Stomach (tissue), 9 donors: Measurements from ENCODE around the gene ITPR1. TPM values are rescaled to one million over a fixed set of nuclear protein-coding genes. Genes with fewer than 3 reads are reported as not detected.

Source experiments
- DNase-seq, 2 donors: peaks; one replicate each; pipeline versions ENCODE4 v3.0.0 to v3.0.0-alpha.2; 2013 to 2019
- H3K27ac ChIP-seq, 5 donors: fragments of 200-600 bp in 4 of 5; sonication (generic) in 4 of 5; one replicate each; pipeline ENCODE4 v1.5.1; 2013 to 2019; ENCODE audit warnings: mild to moderate bottlenecking in 1 of 5, moderate library complexity in 1 of 5
- H3K27me3 ChIP-seq, 3 donors: fragments of 200-600 bp; sonication (generic); one replicate each; pipeline ENCODE4 v1.5.1; 2017 to 2019; ENCODE audit warnings: mixed run types in 1 of 3
- H3K36me3 ChIP-seq, 4 donors: fragments of 200-600 bp; sonication (generic); 1 replicate in 3 of 4; 2 replicates in 1 of 4; pipeline ENCODE4 v1.5.1; 2016 to 2019
- H3K4me1 ChIP-seq, 4 donors: fragments of 200-600 bp; sonication (generic); one replicate each; pipeline ENCODE4 v1.5.1; 2016 to 2019
- H3K4me3 ChIP-seq, 4 donors: fragments of 200-600 bp; sonication (generic) in 3 of 4; one replicate each; pipeline ENCODE4 v1.5.1; 2016 to 2019; ENCODE audit warnings: mild to moderate bottlenecking in 1 of 4
- H3K9me3 ChIP-seq, 4 donors: fragments of 200-600 bp; sonication (generic); one replicate each; pipeline ENCODE4 v1.5.1; 2016 to 2019
- CTCF ChIP-seq, 7 experiments: fragments of 450-650 bp in 4 of 7; fragments of 200-600 bp in 3 of 7; sonication (generic) in 3 of 7; IDR thresholded peaks; one replicate each; pipeline ENCODE4 v1.5.1; 2016 to 2019; ENCODE audit warnings: antibody characterized with exemption in 7 of 7, control low read depth in 2 of 7, mild to moderate bottlenecking in 1 of 7
- EP300 ChIP-seq: sonication (generic); formaldehyde crosslinking; IDR thresholded peaks from one replicate; pipeline ENCODE4 v1.6.1; 2017; ENCODE audit warnings: antibody characterized with exemption
- POLR2A ChIP-seq, 4 donors: fragments of 450-650 bp; IDR thresholded peaks; one replicate each; pipeline ENCODE4 v1.6.1; 2016; ENCODE audit warnings: antibody characterized with exemption in 4 of 4, control low read depth in 2 of 4, mild to moderate bottlenecking in 1 of 4, moderate library complexity in 1 of 4
- POLR2AphosphoS5 ChIP-seq, 3 donors: sonication (generic); formaldehyde crosslinking; IDR thresholded peaks; one replicate each; pipeline ENCODE4 v1.6.1; 2016; ENCODE audit warnings: antibody characterized with exemption in 3 of 3
- WGBS, 5 donors: extraction: QIAGEN DNeasy Blood & Tissue Kit in 3 of 5; methylation state at CpG; one replicate each; pipeline versions ENCODE4 v1.1.5 to v1.1.7; 2013 to 2018; 5-methylcytosine and 5-hydroxymethylcytosine counted together
- intact Hi-C: fragments of 100-400 bp; cut with DNase I; formaldehyde crosslinking; loops from one replicate; pipeline ENCODE4 v1.15.1; 2023; ENCODE audit warnings: low total_unique reads
- polyA plus RNA-seq, 3 donors: library from polyadenylated mRNA; stranded (reverse); fragments of 200-250 nt; gene quantifications; one replicate each; pipeline ENCODE4 v1.2.3, GENCODE V29; 2013
- total RNA-seq, 5 donors: library from RNA; depleted of rRNA; stranded (reverse); fragments of >200 nt; gene quantifications; one replicate each; pipeline versions ENCODE4 v1.1.0 to v1.2.3, GENCODE V29; 2014 to 2016
- donor health status: healthy with polysubstance abuse.
- donor health status: Bipolar disorder and iron deficiency.
- donor health status: healthy.

The ITPR1 gene
- total and polyA plus RNA-seq, 8 donors = 6.6 to 192 (median 32.9) TPM

- Histone ChIP-seq H3K9me3 (peaks cover 0 to 8% (median 2%) of the 10 kb centered on the region in 4 donors), H3K36me3 (peaks cover 11 to 72% (median 64%) of the 10 kb centered on the region in 4 donors), H3K4me3 (no peak overlapping the region), H3K4me1 (peaks cover 0 to 16% (median 0%) of the 10 kb centered on the region in 4 donors), H3K27ac (peak overlapping the region in 4 of 5 donors; percentile 3 to 52 (median 22)), H3K27me3 (no peaks in the 10 kb centered on the region)
- TF ChIP-seq POLR2A (IDR thresholded peaks at IDR 0.05) (no peak), EP300 (no peak), CTCF (IDR thresholded peaks at IDR 0.05) (no peak), POLR2AphosphoS5 (IDR thresholded peaks at IDR 0.05) (peak in 1 of 3 donors; percentile 4)
- WGBS, 5 donors = 70 to 88% (median 82%) methylated on average over 20 of the region's 20 CpGs
- peak in 1 of 2 donors; percentile 28 for DNase-seq
- intact Hi-C loops = no loop called here
Measured at GRCh38 chr3:4814305-4814903, 321.3 kb downstream of the ITPR1 start.

- no peak for DNase-seq
- H3K4me3 ChIP-seq = no peak overlapping the region
- TF ChIP-seq POLR2A (IDR thresholded peaks at IDR 0.05) (no peak), CTCF (IDR thresholded peaks at IDR 0.05) (no peak), POLR2AphosphoS5 (IDR thresholded peaks at IDR 0.05) (no peak), EP300 (no peak)
- WGBS, 5 donors = 92 to 96% (median 95%) methylated on average over 13 of the region's 13 CpGs
- peaks cover 11 to 79% (median 68%) of the 10 kb centered on the region in 4 donors for H3K36me3 ChIP-seq
- intact Hi-C loops = no loop called here
- no peaks in the 10 kb centered on the region for H3K27me3 ChIP-seq
- peak overlapping the region in 3 of 5 donors; percentile 3 to 52 (median 19) for H3K27ac ChIP-seq
- H3K4me1 ChIP-seq = peaks cover 0 to 16% (median 0%) of the 10 kb centered on the region in 4 donors
- peaks cover 0 to 8% (median 2%) of the 10 kb centered on the region in 4 donors for H3K9me3 ChIP-seq
Measured at GRCh38 chr3:4814904-4815574, 321.9 kb downstream of the ITPR1 start.

- H3K36me3 ChIP-seq = peaks cover 11 to 90% (median 80%) of the 10 kb centered on the region in 4 donors
- no peak for DNase-seq
- H3K27me3 ChIP-seq = no peaks in the 10 kb centered on the region
- no peak overlapping the region for H3K27ac ChIP-seq
- intact Hi-C loops = no loop called here
- peaks cover 0 to 8% (median 2%) of the 10 kb centered on the region in 4 donors for H3K9me3 ChIP-seq
- no peak overlapping the region for H3K4me3 ChIP-seq
- TF ChIP-seq POLR2A (IDR thresholded peaks at IDR 0.05) (no peak), EP300 (no peak), CTCF (IDR thresholded peaks at IDR 0.05) (no peak), POLR2AphosphoS5 (IDR thresholded peaks at IDR 0.05) (no peak)
- peaks cover 0 to 16% (median 0%) of the 10 kb centered on the region in 4 donors for H3K4me1 ChIP-seq
- WGBS, 5 donors = 94 to 98% (median 98%) methylated on average over 7 of the region's 7 CpGs
Measured at GRCh38 chr3:4816306-4816705, 323.2 kb downstream of the ITPR1 start.

GRCh38 chr3:4816718-4817117 lies 323.6 kb downstream of the ITPR1 start:
- 62 to 100% (median 72%) methylated on average over 2 of the region's 2 CpGs for WGBS, 5 donors
- H3K27ac ChIP-seq = no peak overlapping the region
- no peaks in the 10 kb centered on the region for H3K27me3 ChIP-seq
- H3K4me1 ChIP-seq = peaks cover 0 to 12% (median 0%) of the 10 kb centered on the region in 4 donors
- H3K36me3 ChIP-seq = peaks cover 11 to 90% (median 83%) of the 10 kb centered on the region in 4 donors
- TF ChIP-seq POLR2A (IDR thresholded peaks at IDR 0.05) (no peak), CTCF (IDR thresholded peaks at IDR 0.05) (no peak), EP300 (no peak), POLR2AphosphoS5 (IDR thresholded peaks at IDR 0.05) (no peak)
- no peak for DNase-seq
- H3K9me3 ChIP-seq = peaks cover 0 to 8% (median 2%) of the 10 kb centered on the region in 4 donors
- intact Hi-C loops = no loop called here
- no peak overlapping the region for H3K4me3 ChIP-seq
